ENCODE data around the gene MAST2.

GRCh38 chr1:46039571-46040052 is 236.2 kb downstream of the MAST2 start:
- TF ChIP-seq CTCF (IDR thresholded peaks at IDR 0.05) (no peak), POLR2A (IDR thresholded peaks at IDR 0.05) (no peak)

Measured in heart left ventricle (tissue), 13 donors.